ENCODE results near the gene GTF2IRD1.

DNA sequence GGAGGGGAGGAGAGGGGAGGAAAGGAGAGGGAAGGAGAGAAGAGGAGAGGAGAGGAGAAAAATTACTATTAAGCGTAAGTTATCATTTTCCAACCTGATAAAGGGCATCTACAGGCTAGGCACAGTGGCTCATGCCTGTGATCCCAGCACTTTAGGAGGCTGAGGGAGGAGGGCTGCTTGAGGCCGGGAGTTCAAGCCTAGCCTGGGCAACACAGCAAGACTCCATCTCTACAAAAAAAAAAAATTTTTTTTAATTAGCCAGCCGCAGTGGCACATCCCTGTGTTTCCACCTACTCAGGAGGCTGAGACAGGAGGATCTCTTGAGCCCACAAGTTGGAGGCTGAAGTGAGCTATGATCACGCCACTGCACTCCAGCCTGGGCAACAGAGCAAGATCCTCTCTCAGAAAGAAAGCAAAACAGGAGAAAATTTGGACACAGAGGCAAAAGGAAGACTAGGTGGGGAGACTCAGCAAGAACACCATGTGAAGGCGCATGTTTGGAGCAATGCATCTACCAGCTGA lies 168.6 kb downstream of the GTF2IRD1 start:
- TF ChIP-seq, protein P1, sequence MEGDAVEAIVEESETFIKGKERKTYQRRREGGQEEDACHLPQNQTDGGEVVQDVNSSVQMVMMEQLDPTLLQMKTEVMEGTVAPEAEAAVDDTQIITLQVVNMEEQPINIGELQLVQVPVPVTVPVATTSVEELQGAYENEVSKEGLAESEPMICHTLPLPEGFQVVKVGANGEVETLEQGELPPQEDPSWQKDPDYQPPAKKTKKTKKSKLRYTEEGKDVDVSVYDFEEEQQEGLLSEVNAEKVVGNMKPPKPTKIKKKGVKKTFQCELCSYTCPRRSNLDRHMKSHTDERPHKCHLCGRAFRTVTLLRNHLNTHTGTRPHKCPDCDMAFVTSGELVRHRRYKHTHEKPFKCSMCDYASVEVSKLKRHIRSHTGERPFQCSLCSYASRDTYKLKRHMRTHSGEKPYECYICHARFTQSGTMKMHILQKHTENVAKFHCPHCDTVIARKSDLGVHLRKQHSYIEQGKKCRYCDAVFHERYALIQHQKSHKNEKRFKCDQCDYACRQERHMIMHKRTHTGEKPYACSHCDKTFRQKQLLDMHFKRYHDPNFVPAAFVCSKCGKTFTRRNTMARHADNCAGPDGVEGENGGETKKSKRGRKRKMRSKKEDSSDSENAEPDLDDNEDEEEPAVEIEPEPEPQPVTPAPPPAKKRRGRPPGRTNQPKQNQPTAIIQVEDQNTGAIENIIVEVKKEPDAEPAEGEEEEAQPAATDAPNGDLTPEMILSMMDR (IDR thresholded peaks at IDR 0.05): no peak
- TF ChIP-seq PRRX2 (CRISPR knock-in tag; IDR thresholded peaks at IDR 0.05): no peak
- no peak for TF ChIP-seq CREM (CRISPR knock-in tag; IDR thresholded peaks at IDR 0.05)
- TF ChIP-seq, protein P2, sequence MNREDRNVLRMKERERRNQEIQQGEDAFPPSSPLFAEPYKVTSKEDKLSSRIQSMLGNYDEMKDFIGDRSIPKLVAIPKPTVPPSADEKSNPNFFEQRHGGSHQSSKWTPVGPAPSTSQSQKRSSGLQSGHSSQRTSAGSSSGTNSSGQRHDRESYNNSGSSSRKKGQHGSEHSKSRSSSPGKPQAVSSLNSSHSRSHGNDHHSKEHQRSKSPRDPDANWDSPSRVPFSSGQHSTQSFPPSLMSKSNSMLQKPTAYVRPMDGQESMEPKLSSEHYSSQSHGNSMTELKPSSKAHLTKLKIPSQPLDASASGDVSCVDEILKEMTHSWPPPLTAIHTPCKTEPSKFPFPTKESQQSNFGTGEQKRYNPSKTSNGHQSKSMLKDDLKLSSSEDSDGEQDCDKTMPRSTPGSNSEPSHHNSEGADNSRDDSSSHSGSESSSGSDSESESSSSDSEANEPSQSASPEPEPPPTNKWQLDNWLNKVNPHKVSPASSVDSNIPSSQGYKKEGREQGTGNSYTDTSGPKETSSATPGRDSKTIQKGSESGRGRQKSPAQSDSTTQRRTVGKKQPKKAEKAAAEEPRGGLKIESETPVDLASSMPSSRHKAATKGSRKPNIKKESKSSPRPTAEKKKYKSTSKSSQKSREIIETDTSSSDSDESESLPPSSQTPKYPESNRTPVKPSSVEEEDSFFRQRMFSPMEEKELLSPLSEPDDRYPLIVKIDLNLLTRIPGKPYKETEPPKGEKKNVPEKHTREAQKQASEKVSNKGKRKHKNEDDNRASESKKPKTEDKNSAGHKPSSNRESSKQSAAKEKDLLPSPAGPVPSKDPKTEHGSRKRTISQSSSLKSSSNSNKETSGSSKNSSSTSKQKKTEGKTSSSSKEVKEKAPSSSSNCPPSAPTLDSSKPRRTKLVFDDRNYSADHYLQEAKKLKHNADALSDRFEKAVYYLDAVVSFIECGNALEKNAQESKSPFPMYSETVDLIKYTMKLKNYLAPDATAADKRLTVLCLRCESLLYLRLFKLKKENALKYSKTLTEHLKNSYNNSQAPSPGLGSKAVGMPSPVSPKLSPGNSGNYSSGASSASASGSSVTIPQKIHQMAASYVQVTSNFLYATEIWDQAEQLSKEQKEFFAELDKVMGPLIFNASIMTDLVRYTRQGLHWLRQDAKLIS (CRISPR knock-in tag; IDR thresholded peaks at IDR 0.05; ENCODE audit: borderline replicate concordance): no peak
- TF ChIP-seq TEAD4 (CRISPR knock-in tag; IDR thresholded peaks at IDR 0.05): no peak
